KOPT-K1 (cell line): Measurements from ENCODE around the gene AP2A2.

Experiments used
- H3K27ac ChIP-seq: fragments of 200-600 bp; sonication (generic); 2 replicates; pipeline ENCODE4 v1.5.1; 2016; ENCODE audit warnings: antibody characterized with exemption, mild to moderate bottlenecking, low read depth, low read length; ENCODE audit not compliant: poor library complexity, severe bottlenecking
- H3K36me3 ChIP-seq: fragments of 200-600 bp; sonication (generic); 2 replicates; pipeline ENCODE4 v1.5.1; 2017; ENCODE audit warnings: antibody characterized with exemption, mild to moderate bottlenecking, low read length, moderate library complexity; ENCODE audit not compliant: insufficient read depth
- H3K9me3 ChIP-seq: fragments of 200-600 bp; sonication (generic); 2 replicates; pipeline ENCODE4 v1.5.1; 2017; ENCODE audit warnings: antibody characterized with exemption, low read length, mild to moderate bottlenecking; ENCODE audit not compliant: insufficient read depth, poor library complexity, severe bottlenecking

The AP2A2 gene

DNA sequence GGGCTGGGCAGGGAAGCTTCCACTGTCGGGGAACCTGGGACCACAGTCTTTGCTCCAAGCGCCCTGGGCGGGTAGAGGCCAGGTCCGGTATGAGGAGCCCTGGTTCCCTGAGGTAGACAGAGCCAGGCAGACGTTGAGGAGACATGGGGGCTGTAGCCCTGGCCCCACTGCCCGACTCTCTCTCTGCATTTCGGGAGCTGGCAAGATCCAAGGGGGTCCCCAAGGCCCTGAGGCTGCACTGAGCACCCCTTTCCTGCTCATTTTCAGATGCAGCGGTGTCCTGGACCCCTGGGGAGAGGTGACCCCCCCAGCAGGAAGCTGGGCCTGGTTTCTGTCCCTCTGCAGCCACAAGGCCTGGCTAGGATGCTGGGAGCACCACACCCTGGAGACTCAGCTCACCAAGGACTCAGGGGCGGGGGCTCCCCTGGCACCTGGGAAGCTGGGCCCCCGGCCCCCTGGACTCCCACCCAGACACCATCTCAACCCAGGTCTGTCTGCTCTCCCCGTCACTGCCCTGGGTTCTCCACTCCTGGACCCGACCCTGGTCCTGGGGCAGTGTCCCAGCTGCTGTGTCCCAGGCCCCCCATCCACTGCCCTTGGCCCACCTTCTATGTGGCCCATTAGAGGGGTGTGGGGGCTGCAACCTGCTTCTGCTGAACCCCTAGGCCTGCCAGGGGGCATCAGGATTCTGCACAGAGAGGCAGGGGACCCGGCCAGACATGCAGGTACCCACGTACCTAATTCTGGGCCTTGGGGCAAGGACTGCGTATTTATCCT lies 125.9 kb downstream of the AP2A2 start:
- Histone ChIP-seq H3K27ac (no peak overlapping the region), H3K9me3 (no peaks in the 10 kb centered on the region), H3K36me3 (no peaks in the 10 kb centered on the region)

DNA sequence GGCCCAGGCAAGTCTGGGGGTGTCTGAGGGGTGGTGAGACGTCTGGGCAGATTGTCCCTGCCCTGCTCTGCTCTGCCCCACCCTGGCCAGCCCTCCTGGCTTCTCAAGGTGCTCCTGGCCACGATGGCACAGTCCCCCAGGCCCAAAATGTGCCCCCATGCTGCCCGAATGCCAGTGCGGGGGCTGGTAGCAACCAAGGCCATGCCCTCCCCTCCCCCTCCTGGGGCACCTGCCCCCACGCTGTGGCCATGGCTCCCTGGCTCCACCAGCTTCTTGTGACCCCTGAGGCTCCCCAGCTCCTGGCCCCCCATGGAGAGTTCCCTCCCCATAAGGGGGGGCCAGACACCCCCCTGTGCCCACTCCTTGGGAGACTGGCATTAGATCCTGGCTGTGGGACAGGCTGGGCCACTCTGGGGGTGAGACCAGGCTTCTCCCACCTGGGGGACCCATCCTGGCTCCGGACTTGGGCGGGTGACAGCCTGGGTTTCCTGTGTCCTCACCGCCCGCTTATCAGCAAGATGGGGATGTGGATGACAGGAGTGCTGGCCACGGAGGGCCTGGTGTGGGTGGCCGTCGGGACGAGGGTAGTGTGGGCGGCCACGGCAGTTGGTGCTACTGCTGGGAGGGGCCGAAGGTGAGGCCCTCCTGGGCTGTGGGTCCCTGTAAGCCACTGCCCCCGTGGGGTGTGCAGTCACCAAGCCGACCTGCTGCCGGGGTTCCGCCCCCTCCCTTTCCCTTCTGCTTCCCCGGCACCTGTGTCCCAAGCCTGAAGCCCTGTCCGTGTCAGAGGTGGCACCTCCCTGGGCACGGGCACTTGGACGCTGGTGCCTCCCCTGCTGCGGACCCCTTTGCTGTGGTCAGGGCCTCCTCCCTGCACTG lies 126.7 kb downstream of the AP2A2 start:
- no peaks in the 10 kb centered on the region for H3K36me3 ChIP-seq
- no peak overlapping the region for H3K27ac ChIP-seq
- H3K9me3 ChIP-seq = no peaks in the 10 kb centered on the region

DNA sequence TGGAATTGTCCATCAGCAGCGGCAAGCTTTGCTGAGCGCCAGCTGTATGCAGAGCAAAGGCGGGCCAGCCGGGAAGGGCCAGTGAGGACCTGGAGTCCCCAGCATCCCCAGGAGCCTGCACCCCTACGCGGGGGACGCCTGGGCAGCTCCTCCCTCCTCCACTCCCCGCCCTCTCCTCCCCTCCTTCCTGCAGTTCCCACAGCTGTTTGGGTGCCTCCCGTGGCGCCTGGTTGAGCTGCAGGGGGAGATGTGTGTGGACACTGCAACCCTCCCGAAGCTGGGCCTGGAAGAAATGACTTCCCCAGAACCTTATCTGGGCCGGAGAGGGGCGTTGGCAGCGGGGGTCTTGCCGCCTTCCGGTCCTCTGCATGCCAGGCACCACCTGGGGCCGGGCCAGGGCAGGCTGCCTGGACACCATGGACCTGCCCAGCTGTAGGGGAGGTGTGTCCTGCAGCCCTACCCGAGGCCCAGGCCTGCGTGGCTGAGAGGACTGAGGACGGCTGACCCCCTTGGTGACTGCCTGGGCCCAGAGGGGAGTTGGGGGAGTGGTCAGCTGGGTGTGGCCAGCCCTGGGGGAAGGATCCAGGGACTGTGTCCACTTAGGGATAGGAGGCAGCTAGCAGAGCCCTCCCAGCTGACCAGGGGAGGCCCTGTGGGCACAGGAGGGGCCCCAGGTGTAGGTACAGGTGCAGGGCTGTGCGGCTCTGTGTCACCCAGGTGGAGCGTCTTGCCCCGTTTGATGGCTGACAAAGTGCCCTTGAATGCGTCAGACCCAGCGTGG lies 127.6 kb downstream of the AP2A2 start:
- Histone ChIP-seq H3K9me3 (no peaks in the 10 kb centered on the region), H3K36me3 (no peaks in the 10 kb centered on the region), H3K27ac (no peak overlapping the region)

GRCh38 chr11:1054143-1055108 lies 128.8 kb downstream of the AP2A2 start:
- Histone ChIP-seq H3K9me3 (no peaks in the 10 kb centered on the region), H3K36me3 (no peaks in the 10 kb centered on the region), H3K27ac (no peak overlapping the region)

- Histone ChIP-seq H3K9me3 (no peaks in the 10 kb centered on the region), H3K36me3 (no peaks in the 10 kb centered on the region), H3K27ac (no peak overlapping the region)
Observed at GRCh38 chr11:1055109-1055703, 129.5 kb downstream of the AP2A2 start.

GRCh38 chr11:1055990-1056771 lies 130.5 kb downstream of the AP2A2 start:
- no peaks in the 10 kb centered on the region for H3K9me3 ChIP-seq
- H3K36me3 ChIP-seq = no peaks in the 10 kb centered on the region
- no peak overlapping the region for H3K27ac ChIP-seq

DNA sequence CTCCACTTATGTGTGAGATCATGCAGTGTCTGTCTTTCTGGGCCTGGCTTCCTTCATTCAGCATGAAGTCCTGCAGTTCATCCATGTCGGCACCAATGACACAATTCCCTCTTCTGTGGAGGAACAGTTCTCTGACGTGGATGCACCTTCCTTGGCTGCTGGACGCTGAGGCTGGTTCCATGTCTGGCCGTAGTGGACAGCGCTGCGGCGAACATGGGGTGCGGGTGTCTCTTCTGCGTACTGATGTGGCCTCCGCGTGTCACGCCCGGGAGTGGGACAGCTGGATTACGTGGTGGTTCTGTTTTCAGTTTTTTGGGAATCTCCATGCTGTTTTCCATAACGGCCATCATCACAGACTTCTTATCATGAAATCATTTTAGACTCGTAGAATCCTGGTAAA lies 132.1 kb downstream of the AP2A2 start:
- H3K27ac ChIP-seq = no peak overlapping the region
- peaks cover 7% of the 10 kb centered on the region for H3K9me3 ChIP-seq
- H3K36me3 ChIP-seq = no peaks in the 10 kb centered on the region

DNA sequence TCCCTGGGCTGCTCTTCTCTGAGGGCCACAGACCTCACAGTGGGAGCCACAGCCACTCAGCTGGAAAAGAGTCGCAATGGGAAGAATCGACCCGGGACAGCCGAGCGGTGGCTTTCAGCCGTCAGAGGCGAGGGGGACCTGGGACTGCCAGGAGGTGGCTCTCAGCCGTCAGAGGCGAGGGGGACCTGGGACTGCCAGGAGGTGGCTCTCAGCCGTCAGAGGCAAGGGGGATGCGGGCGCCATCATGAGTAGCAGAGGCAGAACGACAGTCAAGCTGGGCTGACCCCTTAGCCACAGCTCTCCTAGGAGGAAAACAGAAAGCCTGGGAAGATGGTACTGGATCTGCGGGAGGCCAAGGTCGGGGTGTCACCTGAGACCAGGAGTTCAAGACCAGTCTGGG lies 134.1 kb downstream of the AP2A2 start:
- Histone ChIP-seq H3K27ac (no peak overlapping the region), H3K9me3 (peaks cover 7% of the 10 kb centered on the region)

DNA sequence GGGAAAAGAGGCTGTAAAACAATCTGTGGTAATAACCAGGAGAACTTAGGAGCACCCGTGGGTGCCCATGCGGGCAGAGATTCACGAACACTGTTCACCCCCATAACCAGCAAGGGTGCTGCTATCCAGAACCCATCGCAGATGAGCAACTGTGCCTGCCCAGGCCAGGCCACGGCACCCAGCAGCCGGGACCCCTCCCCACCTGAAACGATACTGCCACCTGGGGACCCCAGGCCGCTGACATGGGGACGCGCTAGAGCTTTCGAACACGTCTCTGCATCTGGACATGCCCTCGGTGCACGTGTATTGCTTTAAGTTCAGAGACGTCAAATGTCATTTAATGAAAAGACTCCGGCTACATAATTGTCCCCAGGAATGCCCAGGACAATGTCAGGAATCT lies 134.7 kb downstream of the AP2A2 start:
- Histone ChIP-seq H3K9me3 (peaks cover 7% of the 10 kb centered on the region), H3K36me3 (no peaks in the 10 kb centered on the region), H3K27ac (no peak overlapping the region)

More for the DNA sequence above, 134.1 kb downstream of the AP2A2 start:
- no peaks in the 10 kb centered on the region for H3K36me3 ChIP-seq

GRCh38 chr11:1060852-1061616 lies 135.4 kb downstream of the AP2A2 start:
- Histone ChIP-seq H3K36me3 (no peaks in the 10 kb centered on the region), H3K9me3 (peaks cover 7% of the 10 kb centered on the region), H3K27ac (no peak overlapping the region)
